Calu3 (cell line): ENCODE data around the gene COL9A3. TPM values are rescaled to one million over a fixed set of nuclear protein-coding genes. Genes with fewer than 3 reads are reported as not detected.

Experiments
- BruUV-seq: library from RNA; stranded (reverse); fragments of 400-500 nt; replicated peaks from 2 replicates; lab custom pipeline; 2021; lab: Mats Ljungman, UMichigan
- CTCF ChIA-PET: fragments of 300-600 bp; sonication (Branson Sonifier 250); formaldehyde crosslinking; loops from one replicate; lab custom pipeline; 2022; ENCODE audit warnings: antibody characterized with exemption; lab: Charles Lee
- DNase-seq: peaks from one replicate; pipeline ENCODE4 v3.0.0; 2022
- H3K27ac Mint-ChIP-seq: one replicate; pipeline ENCODE4 v1.8.0; 2022; ENCODE audit warnings: mixed read lengths; ENCODE audit not compliant: unreplicated experiment
- H3K27me3 Mint-ChIP-seq: one replicate; pipeline ENCODE4 v1.8.0; 2022; ENCODE audit warnings: mixed read lengths; ENCODE audit not compliant: unreplicated experiment
- H3K36me3 Mint-ChIP-seq: one replicate; pipeline ENCODE4 v1.8.0; 2022; ENCODE audit warnings: mild to moderate bottlenecking, moderate library complexity, mixed read lengths; ENCODE audit not compliant: insufficient read depth, unreplicated experiment
- H3K4me1 Mint-ChIP-seq: one replicate; pipeline ENCODE4 v1.8.0; 2022; ENCODE audit warnings: mild to moderate bottlenecking, low read depth, mixed read lengths; ENCODE audit not compliant: unreplicated experiment
- H3K4me3 Mint-ChIP-seq: one replicate; pipeline ENCODE4 v1.8.0; 2022; ENCODE audit warnings: mild to moderate bottlenecking, low read depth, moderate library complexity, mixed read lengths; ENCODE audit not compliant: unreplicated experiment
- H3K9me3 Mint-ChIP-seq: one replicate; pipeline ENCODE4 v1.8.0; 2022; ENCODE audit warnings: low read depth, mixed read lengths; ENCODE audit not compliant: unreplicated experiment
- CTCF ChIP-seq: fragments of 200-600 bp; IDR thresholded peaks from one replicate; pipeline ENCODE4 v1.8.0; 2022; ENCODE audit warnings: antibody characterized with exemption; ENCODE audit not compliant: unreplicated experiment
- intact Hi-C: fragments of 100-400 bp; cut with micrococcal nuclease; formaldehyde crosslinking; loops from one replicate; pipeline ENCODE4 v1.10.0; 2022; ENCODE audit not compliant: unreplicated experiment
- total RNA-seq: library from RNA; stranded (reverse); gene quantifications from 2 replicates; pipeline ENCODE4 v1.2.3, GENCODE V29; 2022

COL9A3 gene
- total RNA-seq, 1 experiment from 2014 or later: 2.7 TPM

GRCh38 chr20:62808211-62808865 lies 8.5 kb upstream of the COL9A3 start:
- CTCF ChIA-PET: interaction anchor here (0.6 to 1.4 kb wide), 15 partner anchors 9 to 308 kb away, joined by 3 to 8 read pairs (median 4); partner anchors contain the start of genes COL9A3, MRGBP and TCFL5
- TF ChIP-seq CTCF: peak; percentile 99
- BruUV-seq: no TSS peak
- Mint-ChIP-seq H3K36me3 (peaks cover 85% of the 10 kb centered on the region), H3K9me3 (no peaks in the 10 kb centered on the region), H3K4me3 (no peak overlapping the region), H3K27ac (no peak overlapping the region), H3K27me3 (no peaks in the 10 kb centered on the region), H3K4me1 (peaks cover 31% of the 10 kb centered on the region)
- DNase-seq: peak; percentile 89
- intact Hi-C loops: loop anchor here (1.0 kb wide), 1 partner anchor 140 kb away; no protein-coding TSS in a partner anchor

GRCh38 chr20:62809530-62810428 lies 7.1 kb upstream of the COL9A3 start:
- peaks cover 84% of the 10 kb centered on the region for H3K36me3 Mint-ChIP-seq
- H3K27me3 Mint-ChIP-seq: peaks cover 4% of the 10 kb centered on the region
- CTCF ChIA-PET: interaction anchor here (0.5 to 1.3 kb wide), 3 partner anchors 52 to 260 kb away, joined by 3 to 5 read pairs (median 4); partner anchors contain the start of gene TCFL5
- intact Hi-C loops: no loop called here
- DNase-seq: no peak
- H3K4me3 Mint-ChIP-seq: no peak overlapping the region
- H3K27ac Mint-ChIP-seq: no peak overlapping the region
- H3K4me1 Mint-ChIP-seq: peaks cover 23% of the 10 kb centered on the region
- H3K9me3 Mint-ChIP-seq: no peaks in the 10 kb centered on the region
- BruUV-seq: no TSS peak
- no peak for TF ChIP-seq CTCF

DNA sequence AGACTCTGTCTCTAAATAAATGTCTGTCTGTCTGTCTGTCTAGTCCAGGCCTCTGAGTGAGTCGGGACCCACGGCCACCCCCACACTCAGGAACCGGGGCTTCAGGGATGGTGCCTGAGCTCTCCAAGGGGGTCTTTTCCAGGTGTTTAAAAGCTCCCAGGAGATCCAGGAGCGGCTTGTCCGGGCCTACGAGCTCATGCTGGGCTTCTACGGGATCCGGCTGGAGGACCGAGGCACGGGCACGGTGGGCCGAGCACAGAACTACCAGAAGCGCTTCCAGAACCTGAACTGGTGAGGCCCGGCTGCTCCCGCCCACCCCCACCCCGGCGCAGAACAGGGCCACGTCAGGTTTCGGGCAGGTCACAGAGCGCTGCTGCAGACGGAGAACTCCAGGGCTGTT lies 5.5 kb upstream of the COL9A3 start:
- H3K4me3 Mint-ChIP-seq: no peak overlapping the region
- intact Hi-C loops: no loop called here
- H3K9me3 Mint-ChIP-seq: no peaks in the 10 kb centered on the region
- H3K27ac Mint-ChIP-seq: no peak overlapping the region
- CTCF ChIA-PET: interaction anchor here (0.7 kb wide), 1 partner anchor 145 kb away, joined by 10 read pairs; no protein-coding TSS in a partner anchor
- peaks cover 15% of the 10 kb centered on the region for H3K4me1 Mint-ChIP-seq
- no peak for TF ChIP-seq CTCF
- BruUV-seq: no TSS peak
- peaks cover 82% of the 10 kb centered on the region for H3K36me3 Mint-ChIP-seq
- peaks cover 19% of the 10 kb centered on the region for H3K27me3 Mint-ChIP-seq
- no peak for DNase-seq

DNA sequence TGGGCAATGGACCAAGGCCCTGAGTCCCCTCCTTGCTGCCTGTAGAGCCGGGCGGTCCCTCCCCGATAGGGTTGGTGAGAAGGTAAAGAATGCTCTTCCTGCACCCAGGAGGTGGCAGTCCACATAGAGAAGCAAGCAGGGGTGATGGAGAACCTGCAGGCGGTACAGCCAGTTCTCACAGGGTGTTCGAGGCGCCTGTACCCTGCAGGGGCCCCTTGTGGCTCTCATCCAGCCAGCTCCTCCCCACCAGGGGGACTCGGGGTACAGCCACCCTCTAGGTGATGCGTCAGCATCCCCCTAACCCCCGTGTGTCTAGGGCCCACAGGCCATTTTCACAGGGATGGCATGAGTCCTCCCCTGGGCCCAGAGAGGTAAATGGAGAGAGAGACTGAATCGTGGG lies 5.1 kb upstream of the COL9A3 start:
- H3K27me3 Mint-ChIP-seq: peaks cover 23% of the 10 kb centered on the region
- peaks cover 78% of the 10 kb centered on the region for H3K36me3 Mint-ChIP-seq
- H3K27ac Mint-ChIP-seq: no peak overlapping the region
- intact Hi-C loops: no loop called here
- peaks cover 11% of the 10 kb centered on the region for H3K4me1 Mint-ChIP-seq
- CTCF ChIA-PET: interaction anchor here (0.7 kb wide), 1 partner anchor 146 kb away, joined by 10 read pairs; no protein-coding TSS in a partner anchor
- DNase-seq: no peak
- no peaks in the 10 kb centered on the region for H3K9me3 Mint-ChIP-seq
- no TSS peak for BruUV-seq
- no peak overlapping the region for H3K4me3 Mint-ChIP-seq
- TF ChIP-seq CTCF: no peak
